ENCODE data around the gene MYBBP1A.

Gene MYBBP1A

DNA sequence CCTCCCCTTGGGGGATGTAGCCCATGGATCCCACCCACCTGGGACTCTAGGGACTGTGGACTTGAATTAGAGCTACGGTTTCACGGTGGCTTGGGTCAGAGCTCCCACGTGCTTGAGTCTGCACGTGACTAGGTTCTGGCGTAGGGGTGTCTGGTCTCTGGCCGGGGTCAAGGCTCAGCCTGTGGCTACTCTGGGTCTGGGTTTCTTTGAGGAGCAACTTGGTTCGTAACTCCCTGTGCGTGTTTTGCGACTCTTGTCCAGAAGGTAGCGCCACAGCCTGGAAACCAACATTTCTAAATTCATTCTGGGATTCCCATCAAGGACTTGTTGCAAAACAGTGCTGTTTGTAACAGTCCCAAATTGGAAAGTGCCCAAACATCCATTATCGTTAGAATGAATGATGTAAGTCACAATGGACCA is 5.7 kb upstream of the MYBBP1A start:
- peak; percentile 32 to 76 for DNase-seq (ENCODE audit: low read depth in 2 of 2)
- H3K4me3 ChIP-seq (replicated peaks in 1 of 2; ENCODE audit: low read depth in 2 of 2, low read length in 2 of 2): no peak overlapping the region
- TF ChIP-seq CTCF (IDR thresholded peaks at IDR 0.05; ENCODE audit: low read depth, low read length): no peak

GRCh38 chr17:4560421-4560820 is 5.2 kb upstream of the MYBBP1A start, which contains the start of gene GGT6:
Gene GGT6, minus strand, starts transcription at chr17:4560577. Its CDS starts 56 bp downstream, at chr17:4560521.
- H3K4me3 ChIP-seq (replicated peaks in 1 of 2; ENCODE audit: low read depth in 2 of 2, low read length in 2 of 2): no peak within 1 kb of the TSS
- DNase-seq (ENCODE audit: low read depth in 2 of 2): no peak
- no peak for TF ChIP-seq CTCF (IDR thresholded peaks at IDR 0.05; ENCODE audit: low read depth, low read length)

DNA sequence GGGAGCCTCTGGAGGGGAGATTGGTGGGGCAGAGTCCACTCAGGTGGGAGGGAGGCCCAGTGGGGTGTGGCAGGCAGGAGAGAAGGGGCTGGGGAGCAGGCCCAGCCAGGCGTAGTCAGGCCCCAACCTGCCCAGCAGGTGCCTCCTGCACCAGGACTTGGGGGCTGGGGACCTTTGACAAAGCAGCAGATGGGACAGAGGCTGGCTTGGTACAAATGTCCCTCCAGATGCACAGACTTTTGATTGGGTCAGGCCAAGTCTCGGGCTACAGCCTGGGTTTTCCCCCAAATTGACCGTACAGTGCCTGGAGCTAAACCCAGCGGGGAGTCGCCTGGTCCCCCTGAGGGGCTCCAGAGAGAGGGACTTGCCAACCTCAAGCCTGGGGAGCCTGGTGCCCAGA is 4.8 kb upstream of the MYBBP1A start:
- no peak for TF ChIP-seq CTCF (IDR thresholded peaks at IDR 0.05; ENCODE audit: low read depth, low read length)
- DNase-seq (ENCODE audit: low read depth in 2 of 2): no peak
- no peak overlapping the region for H3K4me3 ChIP-seq (replicated peaks in 1 of 2; ENCODE audit: low read depth in 2 of 2, low read length in 2 of 2)

DNA sequence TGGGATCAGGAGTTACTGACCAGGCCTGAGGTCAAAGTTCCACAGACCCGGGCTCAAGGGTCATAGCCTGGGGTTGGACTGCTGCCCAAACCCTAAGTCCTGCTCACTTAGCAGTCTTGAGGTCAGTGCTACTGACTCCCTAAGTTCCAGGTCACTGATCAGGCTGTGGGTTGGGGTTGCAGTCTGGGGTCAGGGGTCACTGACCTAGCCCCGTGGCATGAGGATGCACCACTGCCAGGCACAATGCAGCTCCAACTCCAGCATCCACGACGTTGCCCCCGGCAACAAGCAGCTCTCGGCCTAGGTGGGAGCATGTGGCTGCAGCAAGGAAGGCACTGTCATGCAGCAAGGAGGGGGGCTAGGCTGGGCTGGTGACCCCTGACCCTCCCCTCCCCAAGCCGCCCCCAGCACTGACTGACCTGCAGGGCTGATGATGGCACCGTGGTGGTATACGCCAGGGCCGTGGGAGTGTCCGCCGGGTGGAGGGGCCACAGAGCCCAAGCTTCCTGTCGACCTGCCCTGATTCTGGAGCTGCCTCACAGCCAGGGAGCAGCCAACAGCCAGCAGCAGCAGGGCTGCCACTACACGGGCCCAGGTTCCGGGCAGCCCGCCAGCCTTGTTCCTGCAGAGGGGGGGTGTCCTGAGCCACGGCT is 4.1 kb upstream of the MYBBP1A start:
- no peak for TF ChIP-seq CTCF (IDR thresholded peaks at IDR 0.05; ENCODE audit: low read depth, low read length)
- DNase-seq (ENCODE audit: low read depth in 2 of 2): no peak
- H3K4me3 ChIP-seq (replicated peaks in 1 of 2; ENCODE audit: low read depth in 2 of 2, low read length in 2 of 2): no peak overlapping the region

GRCh38 chr17:4558347-4558971 is 3.3 kb upstream of the MYBBP1A start:
- no peak overlapping the region for H3K4me3 ChIP-seq (replicated peaks in 1 of 2; ENCODE audit: low read depth in 2 of 2, low read length in 2 of 2)
- DNase-seq (ENCODE audit: low read depth in 2 of 2): no peak

DNA sequence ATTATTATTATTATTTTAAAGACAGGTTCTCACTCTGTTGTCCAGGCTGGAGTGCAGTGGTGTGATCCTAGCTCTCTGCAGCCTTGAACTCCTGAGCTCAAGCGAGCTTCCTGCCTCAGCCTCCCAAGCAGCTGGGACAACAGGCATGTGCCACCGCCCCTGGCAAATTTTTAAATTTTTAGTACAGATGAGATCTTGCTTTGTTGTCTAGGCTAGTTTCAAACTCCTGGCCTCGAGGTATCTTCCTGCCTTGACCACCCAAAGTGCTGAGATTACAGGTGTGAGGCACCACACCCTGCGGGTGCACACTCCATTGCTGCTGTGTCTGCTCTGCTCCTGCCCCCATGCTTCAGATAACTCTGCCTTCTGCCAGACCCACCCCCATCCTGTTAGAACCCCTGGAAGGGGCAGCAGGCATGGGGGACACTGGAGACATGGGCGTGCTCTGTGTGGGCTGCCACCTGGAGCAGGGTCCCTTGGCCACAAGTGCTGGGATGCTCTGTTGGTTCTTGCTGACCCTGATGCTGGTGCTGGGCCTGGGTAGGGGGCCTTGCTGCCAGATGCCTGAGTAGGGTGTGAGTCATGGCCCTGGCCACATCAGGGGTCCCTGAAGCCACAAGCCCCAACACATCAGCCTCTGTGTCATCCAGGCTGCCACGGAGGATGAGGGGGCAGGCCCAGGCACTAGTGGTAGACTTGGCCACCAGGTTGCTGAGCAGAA is 2.6 kb upstream of the MYBBP1A start:
- no peak overlapping the region for H3K4me3 ChIP-seq (replicated peaks in 1 of 2; ENCODE audit: low read depth in 2 of 2, low read length in 2 of 2)
- DNase-seq (ENCODE audit: low read depth in 2 of 2): no peak
- TF ChIP-seq CTCF (IDR thresholded peaks at IDR 0.05; ENCODE audit: low read depth, low read length): no peak

More at GRCh38 chr17:4558347-4558971, 3.3 kb upstream of the MYBBP1A start:
- no peak for TF ChIP-seq CTCF (IDR thresholded peaks at IDR 0.05; ENCODE audit: low read depth, low read length)

All from cardiac fibroblast (primary cell).